Measurements from ENCODE around the gene CAPN5.

- TF ChIP-seq CTCF (conservative IDR thresholded peaks at IDR 0.05 in 1 of 2, IDR thresholded peaks at IDR 0.05 in 1 of 2; ENCODE audit: low read depth in 1 of 2, low read length in 2 of 2) (no peak), EZH2 (IDR thresholded peaks at IDR 0.05; ENCODE audit: low read length, missing control alignments) (no peak)
Observed at GRCh38 chr11:77158041-77158695, 91.4 kb downstream of the CAPN5 start.

Data from fibroblast of lung (primary cell).